ENCODE measurements around the gene CCL16.
"Not testable (repeated sequence)": the region's sequence is repeated elsewhere in the genome, so short reads cannot be mapped to it uniquely, and the experiment has no call there.

CCL16 gene, protein sequence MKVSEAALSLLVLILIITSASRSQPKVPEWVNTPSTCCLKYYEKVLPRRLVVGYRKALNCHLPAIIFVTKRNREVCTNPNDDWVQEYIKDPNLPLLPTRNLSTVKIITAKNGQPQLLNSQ

DNA sequence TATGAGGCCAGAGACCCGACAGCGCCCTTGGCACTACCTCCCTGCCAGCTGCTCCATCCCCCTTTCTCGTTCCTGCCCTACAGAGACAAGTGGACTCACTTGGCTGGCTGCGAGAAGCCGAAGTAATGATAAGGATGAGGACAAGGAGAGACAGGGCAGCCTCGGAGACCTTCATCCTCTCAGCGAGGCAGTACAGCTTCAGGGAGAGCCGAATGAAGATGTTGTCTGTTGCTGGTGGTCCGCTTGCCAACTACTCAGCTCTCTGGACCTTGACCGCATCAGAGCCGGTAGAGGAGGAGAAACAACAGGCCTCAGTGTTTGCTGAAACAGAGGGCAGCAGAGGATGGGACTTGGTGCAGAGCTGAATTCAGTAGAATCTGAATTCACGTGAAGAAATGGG lies at the start of gene CCL16:
Gene CCL16, minus strand, starts transcription at position 252 of the 400 bp plus-strand sequence. Its CDS starts 77 bp downstream, at position 175.
- DNase-seq = no peak

DNA sequence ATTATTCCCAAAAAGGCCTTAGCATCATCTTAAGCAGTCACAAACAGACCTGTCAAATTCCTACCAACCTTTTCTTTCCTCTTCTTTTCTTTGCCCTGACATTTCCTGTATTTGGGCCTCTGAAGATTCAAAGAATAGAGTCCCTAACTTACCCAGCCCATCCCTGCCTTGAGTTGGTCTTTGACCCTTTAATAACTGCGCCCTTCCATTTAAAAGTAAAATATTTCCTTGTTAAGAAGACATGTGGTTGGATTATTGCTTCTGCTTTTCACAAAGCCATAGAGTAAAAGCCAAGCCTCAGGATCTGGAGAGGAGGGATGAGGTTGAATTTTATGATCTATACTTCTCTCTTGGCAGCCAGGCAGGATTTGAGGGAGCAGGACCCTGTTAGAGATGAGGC lies 49.7 kb upstream of the CCL16 start:
- no peak for DNase-seq

DNA sequence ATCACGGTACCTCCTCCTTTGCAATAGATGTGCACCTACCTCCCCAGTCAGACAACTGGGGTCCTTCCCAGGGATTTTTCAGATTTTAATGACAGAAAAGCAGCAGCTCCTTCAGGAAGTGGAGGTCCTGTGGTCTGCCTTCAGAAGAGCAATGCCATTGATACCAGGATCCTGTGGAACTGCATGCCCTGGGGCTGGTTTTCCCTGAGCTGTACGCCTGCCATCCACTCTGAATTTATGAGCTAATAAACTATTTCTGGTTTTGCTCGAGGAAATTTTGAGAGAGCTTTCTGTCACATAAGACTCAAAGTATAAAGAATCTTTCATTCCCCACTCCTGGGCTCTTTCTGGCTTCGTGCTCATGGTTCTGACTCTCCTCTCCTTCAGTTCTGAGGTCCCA lies 46.5 kb upstream of the CCL16 start:
- no peak for DNase-seq

DNA sequence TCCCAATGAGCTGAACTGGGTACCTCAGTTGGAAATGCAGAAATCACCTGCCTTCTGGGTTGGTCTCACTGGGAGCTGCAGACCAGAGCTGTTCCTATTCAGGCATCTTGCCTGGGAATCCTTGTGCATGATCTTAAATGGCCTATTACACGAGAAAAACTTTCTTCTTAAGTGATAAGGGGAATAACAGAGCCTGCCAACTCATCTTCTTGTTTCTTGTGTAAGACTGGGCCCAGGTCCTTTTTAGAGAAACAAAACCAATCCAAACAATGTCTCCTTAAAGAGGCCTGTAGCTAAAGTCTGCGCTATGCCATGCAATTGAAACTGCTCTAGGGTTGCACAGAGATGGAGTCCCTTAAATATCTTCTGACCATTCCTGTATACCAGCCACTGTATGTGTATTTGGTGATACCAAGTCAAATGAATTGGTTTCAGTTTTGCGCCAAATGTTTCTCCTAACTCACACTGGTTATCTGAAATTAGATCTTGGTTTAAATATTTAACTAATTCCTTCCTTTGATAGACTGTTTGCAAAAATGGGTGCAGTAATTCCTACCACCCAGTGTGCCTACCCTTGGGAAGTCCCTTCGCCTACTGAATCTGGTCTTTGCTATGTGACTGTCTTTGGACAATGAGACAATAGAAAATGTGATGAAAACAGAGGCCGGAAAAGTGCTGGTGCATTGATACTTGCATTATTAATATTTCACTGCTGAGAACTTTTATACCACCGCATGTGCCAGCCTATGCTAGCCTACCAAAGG lies 43.0 kb upstream of the CCL16 start:
- DNase-seq = no peak

DNA sequence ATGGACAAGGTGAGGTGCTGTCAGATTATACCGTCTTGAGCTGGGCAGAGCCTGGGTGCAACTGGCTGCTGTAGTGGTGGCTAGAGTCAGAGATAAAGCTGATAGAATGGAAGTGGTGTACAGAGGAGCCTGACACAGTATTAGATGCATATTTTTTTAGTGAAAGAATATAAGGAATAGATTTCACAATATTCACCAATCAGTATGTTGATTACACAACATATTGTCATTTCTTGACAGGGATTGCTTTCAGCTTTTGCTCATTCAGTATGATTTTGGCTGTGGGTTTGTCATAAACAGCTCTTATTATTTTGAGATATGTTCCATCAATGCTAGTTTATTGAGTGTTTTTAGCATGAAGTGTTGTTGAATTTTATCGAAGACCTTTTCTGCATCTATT lies 38.1 kb upstream of the CCL16 start:
- DNase-seq = no peak

DNA sequence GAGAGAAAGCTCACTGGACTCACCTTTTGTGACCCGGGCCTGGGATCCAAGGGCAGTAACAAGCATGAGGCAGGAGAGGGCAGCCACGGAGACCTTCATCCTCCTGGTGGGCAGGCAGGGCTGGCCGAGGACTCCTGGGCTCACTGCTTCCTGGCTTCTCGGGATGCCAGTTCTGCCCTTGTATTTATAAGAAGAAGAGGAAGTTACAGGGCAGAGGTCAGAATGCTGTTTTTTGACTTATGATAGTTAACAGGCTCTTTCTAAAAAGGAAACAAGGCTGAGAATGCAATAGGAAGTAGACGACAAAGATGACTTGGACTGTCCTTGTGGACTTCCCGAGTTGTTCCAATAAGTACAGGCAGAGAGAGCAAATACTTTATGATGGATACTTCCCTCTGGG lies 36.5 kb upstream of the CCL16 start, which contains the start of gene CCL23:
Gene CCL23, minus strand, starts transcription at position 174 of the 400 bp plus-strand sequence. Its CDS starts 75 bp downstream, at position 99.
- DNase-seq = no peak

DNA sequence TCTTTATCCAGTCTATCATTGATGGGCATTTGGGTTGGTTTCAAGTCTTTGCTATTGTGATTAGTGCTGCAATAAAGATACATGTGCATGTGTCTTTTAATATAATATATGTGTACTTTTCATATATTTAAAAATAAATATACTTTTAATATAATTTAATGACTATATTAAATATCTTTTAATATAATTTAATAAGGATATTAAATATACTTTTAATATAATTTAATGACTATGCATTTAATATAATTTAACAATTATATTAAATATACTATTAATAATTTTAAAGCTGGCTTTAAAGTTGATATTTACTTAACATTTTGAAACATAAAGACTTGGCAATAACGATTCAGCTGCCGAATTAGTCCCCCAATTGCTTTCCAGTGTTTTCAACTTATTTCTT lies 35.3 kb upstream of the CCL16 start:
- DNase-seq = no peak

DNA sequence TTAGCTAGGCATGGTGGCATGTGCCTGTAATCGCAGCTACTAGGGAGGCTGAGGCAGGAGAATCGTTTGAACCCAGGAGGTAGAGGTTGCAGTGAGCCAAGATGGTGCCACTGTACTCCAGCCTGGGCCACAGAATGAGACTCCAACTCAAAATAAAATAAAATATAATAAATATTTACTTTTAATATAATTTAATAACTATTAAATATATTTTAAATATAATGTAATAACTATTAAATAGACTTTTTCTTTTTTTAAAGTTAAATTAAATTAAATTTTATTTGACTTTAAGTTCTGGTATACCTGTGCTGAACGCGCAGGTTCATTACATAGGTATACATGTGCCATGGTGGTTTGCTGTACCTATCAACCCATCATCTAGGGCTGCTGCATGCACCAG lies 34.6 kb upstream of the CCL16 start:
- DNase-seq = not testable (repeated sequence)

DNA sequence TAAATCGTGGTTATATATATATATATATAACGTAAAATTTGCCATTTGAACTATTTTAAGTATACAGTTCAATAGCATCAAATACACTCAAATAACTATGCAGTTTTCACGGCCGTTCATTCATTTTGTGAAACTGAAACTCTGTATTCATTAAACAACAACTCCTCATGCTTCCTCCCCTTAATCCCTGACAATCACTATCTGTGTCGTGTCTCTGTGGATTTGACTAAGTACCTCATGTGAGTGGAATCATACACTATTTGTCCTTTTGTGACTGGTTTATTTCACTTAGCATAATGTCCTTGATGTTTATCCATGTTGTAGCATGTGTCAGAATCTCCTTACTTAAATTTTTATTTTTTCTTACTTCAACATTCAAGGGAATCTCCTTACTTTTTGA lies 33.6 kb upstream of the CCL16 start:
- DNase-seq = no peak

DNA sequence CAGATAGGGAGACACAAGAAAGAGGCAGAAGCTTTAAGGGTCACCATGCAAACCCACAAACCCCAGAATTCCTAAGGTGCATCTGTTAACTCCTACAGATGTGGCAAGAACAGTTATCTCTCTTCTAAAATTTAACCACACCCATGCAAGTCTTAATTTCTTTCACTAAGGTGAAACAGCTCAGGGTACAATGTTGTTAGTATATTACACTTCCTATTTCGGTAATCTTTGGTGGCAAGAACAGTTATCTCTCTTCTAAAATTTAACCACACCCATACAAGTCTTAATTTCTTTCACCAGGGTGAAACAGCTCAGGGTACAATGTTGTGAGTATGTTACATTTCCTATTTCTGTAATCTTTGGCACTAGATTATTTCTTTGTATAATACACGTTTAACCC lies 29.9 kb upstream of the CCL16 start:
- DNase-seq = no peak

DNA sequence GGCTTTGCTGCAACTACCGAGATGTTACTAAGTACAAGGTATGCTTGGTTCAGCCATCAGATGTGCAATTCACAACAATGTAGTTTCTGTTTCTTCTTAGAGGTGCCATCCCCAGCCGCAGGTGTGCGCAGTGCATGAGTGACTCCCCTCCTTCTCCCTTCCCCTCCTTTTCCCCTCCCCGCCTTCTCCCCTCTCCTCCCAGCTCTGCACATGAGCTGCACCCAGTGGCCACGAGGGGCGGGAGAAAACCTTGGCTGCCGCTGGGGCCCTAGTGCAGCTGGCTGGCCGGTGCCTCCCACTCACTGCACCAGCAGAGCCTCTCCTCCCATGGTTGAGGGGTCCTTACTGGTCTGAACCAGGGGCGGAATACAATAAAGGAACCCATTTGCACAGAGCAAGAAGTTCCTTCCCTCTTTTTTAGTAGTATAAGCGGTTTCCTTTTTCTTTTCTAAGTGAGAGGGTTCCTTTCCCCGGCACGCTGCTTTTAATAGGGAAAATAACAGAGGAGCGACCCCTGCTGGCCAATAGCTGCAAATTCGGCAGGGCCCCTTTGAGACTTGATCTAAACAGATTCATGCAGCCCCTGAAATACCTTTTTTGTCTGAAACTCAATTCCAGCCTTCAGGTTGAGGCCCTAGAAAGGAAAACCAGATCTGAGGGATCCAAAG lies 27.8 kb upstream of the CCL16 start:
- DNase-seq = no peak

DNA sequence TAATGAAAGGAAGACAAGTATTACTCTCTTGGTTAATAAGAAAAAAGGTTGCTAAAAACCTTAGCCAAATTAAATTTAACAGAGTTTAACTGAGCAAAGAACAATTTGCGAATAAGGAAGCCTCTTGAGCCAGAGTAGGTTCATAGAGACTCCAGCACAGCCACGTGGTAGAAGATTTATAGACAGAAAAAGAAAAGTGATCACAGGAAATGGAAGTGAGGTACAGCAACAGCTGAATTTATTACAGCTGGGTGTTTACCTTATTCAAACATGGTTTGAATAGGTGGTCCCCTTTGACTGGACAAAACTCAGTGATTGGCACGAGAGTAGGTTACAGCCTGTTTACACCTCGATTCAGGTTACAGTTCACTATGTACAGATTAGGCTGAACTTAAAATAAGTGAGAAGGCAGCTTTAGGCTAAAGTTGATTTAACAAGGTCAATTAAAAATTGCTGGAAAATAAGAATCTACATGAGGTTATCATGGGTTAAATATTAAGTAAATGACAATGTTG lies 23.4 kb upstream of the CCL16 start:
- no peak for DNase-seq

DNA sequence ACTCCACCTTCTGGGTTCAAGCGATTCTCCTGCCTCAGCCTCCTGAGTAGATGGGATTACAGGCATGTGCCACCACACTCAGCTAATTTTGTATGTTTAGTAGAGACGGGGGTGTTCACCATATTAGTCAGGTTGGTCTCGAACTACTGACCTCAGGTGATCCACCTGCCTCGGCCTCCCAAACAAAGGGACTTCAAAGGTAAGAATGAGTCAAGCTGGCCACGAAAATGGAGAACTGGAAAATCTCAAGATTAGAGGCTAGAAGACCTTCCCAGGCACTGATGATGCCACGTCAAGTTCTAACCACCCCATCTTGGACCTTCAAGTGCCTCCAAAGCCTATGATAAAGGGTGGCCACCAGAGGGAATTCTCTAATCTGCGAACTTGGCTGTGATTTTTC lies 21.3 kb upstream of the CCL16 start:
- no peak for DNase-seq

DNA sequence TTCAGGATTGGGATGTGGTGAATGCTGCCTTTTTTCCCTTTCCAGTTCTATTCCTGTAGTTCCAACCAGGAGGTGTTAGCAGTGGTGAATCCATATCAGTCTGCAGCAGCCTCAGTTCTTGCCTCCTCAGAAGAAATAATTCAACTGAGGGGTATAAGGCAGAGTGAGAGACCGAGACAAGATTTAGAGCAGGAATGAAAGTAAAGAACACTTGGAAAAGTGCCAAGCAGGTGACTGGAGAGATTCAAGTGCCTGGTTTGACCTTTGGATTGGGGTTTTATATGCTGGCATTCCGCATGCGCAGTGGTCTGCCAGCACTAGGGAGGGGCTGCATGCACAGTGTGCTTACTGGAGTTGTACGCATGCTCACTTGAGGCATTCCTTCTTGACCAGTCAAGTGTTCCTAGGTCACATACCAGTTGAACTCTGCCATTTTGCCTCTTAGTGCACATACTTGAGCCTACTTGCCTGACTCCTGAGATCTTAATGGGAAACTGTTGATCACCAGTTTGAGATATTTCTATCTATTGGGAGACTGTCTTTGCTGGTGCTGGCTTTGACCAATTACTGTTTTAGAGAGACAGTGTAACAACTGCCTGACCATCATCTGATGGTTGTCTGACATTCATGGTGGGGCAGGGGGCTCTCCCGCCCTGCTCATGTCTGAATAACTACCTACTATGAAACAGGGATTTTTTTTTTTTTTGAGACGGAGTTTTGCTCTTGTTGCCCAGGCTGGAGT lies 20.7 kb upstream of the CCL16 start:
- no peak for DNase-seq

DNA sequence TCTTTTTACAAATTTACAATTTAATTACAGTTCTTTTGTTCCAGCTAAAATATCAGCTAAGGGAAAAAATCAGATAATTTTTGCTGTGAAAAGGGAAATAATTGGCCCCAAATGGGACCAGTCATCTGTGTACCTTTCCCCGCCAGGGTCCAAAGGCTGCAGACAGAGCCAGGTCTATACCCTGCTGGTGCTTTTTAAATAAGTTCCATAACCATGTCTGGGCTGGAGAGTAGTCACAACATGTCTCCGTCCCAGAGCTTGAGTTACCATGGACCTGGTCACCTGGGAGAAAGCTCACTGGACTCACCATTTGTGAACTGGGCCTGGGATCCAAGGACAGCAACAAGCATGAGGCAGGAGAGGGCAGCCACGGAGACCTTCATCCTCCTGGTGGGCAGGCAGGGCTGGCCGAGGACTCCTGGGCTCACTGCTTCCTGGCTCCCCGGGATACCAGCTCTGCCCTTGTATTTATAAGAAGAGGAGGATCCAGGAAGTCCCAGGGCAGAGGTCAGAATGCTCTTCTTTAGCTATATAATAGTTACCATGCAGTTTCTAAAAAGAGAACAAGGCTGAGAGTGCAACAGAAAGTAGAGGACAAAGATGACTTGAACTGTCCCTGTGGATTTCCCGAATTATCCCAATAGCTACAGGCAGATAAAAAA lies 19.9 kb upstream of the CCL16 start, which contains the start of gene CCL15:
Gene CCL15, minus strand, starts transcription at position 444 of the 662 bp plus-strand sequence. Its CDS starts 61 bp downstream, at position 383.
- no peak for DNase-seq

DNA sequence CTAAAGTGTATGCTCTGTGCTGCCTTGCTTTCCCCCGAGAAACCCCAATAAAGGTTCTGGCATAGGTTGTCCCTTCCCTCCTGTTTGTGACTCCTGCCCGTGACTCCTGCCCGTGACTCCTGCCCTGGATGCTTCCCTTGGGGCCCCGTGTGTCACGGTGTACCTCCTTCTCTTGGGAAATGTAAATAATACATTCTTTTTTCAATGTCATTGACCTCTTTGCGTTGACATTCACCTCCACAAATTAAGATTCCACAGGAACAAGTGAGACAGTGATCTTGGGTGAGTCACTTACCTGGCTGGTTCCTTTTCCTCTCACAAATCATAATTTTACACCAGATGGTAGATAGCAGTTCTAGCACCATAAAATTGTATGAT lies 19.4 kb upstream of the CCL16 start:
- no peak for DNase-seq

DNA sequence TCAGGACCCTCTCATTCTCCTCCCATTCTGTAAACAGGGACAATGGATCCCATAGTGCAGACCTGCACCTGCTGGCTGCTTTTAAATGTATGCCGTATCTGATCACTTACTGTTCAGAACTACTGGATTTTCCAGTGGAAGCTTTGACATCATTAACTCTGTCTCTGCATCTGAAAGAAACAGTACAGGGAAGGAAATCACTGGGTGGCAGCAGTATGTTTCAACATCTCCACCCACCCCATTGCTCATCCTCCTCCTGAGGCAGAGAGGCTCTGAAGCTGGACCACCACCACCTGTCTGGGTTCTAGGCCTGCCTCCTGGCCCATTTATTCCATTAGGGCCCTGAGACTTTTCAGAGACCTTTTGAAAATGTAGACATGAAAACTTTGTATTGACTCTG lies 17.5 kb upstream of the CCL16 start:
- no peak for DNase-seq

DNA sequence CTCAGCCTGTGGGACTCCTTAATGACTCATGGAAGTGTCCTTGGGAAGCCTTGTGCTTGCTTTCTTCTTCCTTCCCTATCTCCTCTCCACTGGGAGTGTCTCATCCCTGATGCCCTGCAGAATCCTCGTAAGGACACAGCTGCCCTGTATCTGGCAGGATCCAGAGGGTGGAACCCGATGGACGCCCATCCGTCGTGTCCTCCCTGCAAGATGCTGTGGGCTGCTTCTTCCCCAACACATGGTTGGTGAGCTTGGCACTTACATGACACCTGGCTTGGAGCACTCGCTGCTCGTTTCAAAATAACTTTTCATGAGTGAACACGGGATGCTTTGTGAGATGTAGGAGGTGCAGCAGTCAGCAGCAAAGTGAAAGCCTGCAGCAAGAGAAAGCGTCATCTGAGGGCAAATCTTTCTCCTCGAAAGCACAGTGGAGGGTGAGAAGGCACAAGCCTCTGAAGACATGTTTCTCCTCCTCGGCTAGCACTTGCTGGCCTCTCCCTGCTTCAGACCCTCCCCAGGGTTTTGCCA lies 16.8 kb upstream of the CCL16 start:
- no peak for DNase-seq

DNA sequence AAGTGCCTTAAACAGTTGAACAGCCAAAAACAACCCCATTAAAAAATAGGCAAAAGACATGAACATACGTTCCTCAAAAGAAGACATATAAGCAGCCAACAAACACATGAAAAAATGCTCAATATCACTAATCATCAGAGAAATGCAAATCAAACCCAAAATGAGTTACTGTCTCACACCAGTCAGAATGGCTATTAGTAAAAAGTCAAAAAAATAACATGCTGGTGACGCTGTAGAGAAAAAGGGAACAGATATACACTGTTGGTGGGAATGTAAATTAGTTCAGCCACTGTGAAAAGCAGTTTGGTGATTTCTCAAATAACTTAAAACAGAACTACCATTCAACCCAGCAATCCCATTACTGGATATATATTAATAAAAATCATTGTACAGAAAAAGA lies 14.0 kb upstream of the CCL16 start:
- DNase-seq = not testable (repeated sequence)

DNA sequence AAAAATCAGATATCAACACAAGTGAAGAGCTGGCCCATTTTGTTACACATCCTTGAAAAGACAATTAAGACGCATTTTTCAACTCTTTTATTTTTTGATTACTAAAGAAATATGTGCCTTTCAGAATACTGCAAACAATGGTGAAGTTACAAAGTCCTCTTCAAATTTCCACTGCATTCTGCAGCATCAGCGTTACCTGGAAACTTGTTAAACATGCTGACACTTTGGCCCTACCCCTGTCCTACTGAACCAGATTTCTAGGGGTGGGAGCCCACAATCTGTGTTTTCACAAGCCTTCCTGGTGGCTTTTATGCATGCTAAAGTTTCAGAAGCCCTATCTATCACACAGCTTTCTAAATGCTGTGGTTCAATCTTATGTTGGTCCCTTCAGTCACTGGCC lies 9.8 kb upstream of the CCL16 start:
- no peak for DNase-seq

DNA sequence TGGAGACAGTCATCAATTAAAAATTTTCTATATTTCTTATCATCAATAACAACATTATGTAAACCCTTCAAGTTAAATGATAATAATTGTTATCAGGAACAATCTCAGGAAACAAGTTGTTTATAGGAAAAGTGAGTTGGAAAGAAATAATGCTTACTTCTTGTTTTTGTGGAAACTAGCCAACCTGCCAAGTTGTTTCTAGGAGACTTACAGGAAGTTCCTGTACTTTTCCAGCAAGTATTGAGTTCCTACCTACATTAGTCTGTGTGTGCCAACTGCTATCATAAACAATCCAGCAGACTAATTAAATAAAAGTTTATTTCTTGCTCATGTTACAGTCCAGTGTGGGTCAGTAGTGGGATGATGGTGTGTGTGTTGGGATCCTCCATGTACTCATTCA lies 6.9 kb upstream of the CCL16 start:
- no peak for DNase-seq

DNA sequence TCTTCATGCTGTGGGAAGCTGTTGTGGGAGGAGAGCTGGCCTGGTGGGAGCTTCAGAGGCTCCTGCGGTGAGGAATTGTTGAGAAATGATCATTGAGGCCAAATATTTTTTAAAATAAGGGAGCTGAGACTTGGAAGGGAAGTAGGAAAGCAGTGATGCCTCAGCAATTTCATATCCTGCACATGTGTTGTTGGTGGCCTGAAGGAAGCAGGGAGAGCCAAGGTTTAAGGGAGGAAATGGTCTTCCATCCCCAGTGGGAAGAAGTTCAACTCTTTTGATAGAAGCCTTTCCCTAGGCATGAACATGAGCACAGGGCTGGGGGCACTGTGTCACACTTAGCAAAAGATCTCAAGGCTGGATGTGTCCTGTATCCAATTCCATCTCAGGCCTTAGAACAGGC lies 5.3 kb upstream of the CCL16 start, which contains the start of gene CCL14:
Gene CCL14, minus strand, starts transcription at position 87 of the 400 bp plus-strand sequence. Its CDS starts 80 bp downstream, at position 7.
- no peak for DNase-seq

All from activated CD4-positive, alpha-beta T cell treated with anti-CD3 and anti-CD28 coated beads for 4 hours (primary cell).